Transverse colon (tissue), 4 donors: Measurements from ENCODE around the gene SUMF1. TPM values are rescaled to one million over a fixed set of nuclear protein-coding genes. Genes with fewer than 3 reads are reported as not detected.

Source experiments
- DNase-seq: peaks from one replicate; pipeline ENCODE4 v3.0.0-alpha.2; 2019
- H3K27ac ChIP-seq, 4 donors: fragments of 200-600 bp; sonication (generic); 2 replicates each; pipeline ENCODE4 v1.5.1; 2016 to 2018; ENCODE audit warnings: inconsistent platforms in 4 of 4
- H3K27me3 ChIP-seq: fragments of 200-600 bp; sonication (generic); 2 replicates; pipeline ENCODE4 v1.5.1; 2017; ENCODE audit warnings: inconsistent platforms
- H3K36me3 ChIP-seq, 4 donors: fragments of 200-600 bp; sonication (generic); 2 replicates each; pipeline ENCODE4 v1.5.1; 2017 to 2019; ENCODE audit warnings: inconsistent platforms in 4 of 4
- H3K4me1 ChIP-seq, 4 donors: fragments of 200-600 bp; sonication (generic); 2 replicates each; pipeline ENCODE4 v1.5.1; 2017 to 2020; ENCODE audit warnings: inconsistent platforms in 4 of 4
- H3K4me3 ChIP-seq, 4 donors: fragments of 200-600 bp; sonication (generic); 1 replicate in 1 of 4; 2 replicates in 3 of 4; pipeline versions ENCODE4 v1.5.1 to v1.6.1; 2017 to 2019; ENCODE audit warnings: inconsistent platforms in 4 of 4
- H3K9me3 ChIP-seq, 2 donors: fragments of 200-600 bp; sonication (generic); 2 replicates each; pipeline ENCODE4 v1.5.1; 2017 to 2019; ENCODE audit warnings: inconsistent platforms in 2 of 2
- EP300 ChIP-seq: sonication (generic); formaldehyde crosslinking; IDR thresholded peaks from one replicate; pipeline ENCODE4 v1.6.1; 2017; ENCODE audit warnings: antibody characterized with exemption, low read depth
- POLR2A ChIP-seq: fragments of 450-650 bp; IDR thresholded peaks from one replicate; pipeline ENCODE4 v1.6.1; 2016; ENCODE audit warnings: antibody characterized with exemption, mild to moderate bottlenecking, moderate library complexity
- POLR2AphosphoS5 ChIP-seq, 3 donors: sonication (generic); formaldehyde crosslinking; IDR thresholded peaks; one replicate each; pipeline ENCODE4 v1.6.1; 2016; ENCODE audit warnings: antibody characterized with exemption in 3 of 3
- WGBS, 2 donors: methylation state at CpG; one replicate each; pipeline ENCODE4 v1.1.5; 2018; ENCODE audit warnings: low coverage in 1 of 2; 5-methylcytosine and 5-hydroxymethylcytosine counted together
- in situ Hi-C, 4 donors: fragments of 200-750 bp; cut with MboI; loops; one replicate each; pipeline versions ENCODE4 v1.15.0 to v1.15.1; 2017; ENCODE audit warnings: low sequenced_read_pairs in 3 of 4, low pct_ligation_motif_present in 1 of 4, low pct_unique_long_range_greater_than_20kb in 1 of 4
- intact Hi-C: fragments of 100-400 bp; cut with DNase I; formaldehyde crosslinking; loops from one replicate; pipeline ENCODE4 v1.15.1; 2023; ENCODE audit warnings: low total_unique reads
- total RNA-seq, 4 donors: library from RNA; depleted of rRNA; stranded (reverse); fragments of >200 nt; gene quantifications; one replicate each; pipeline ENCODE4 v1.1.0, GENCODE V29; 2016
- TF ChIP-seq, protein P1 (sequence below), 5 experiments: fragments of 200-600 bp in 3 of 5; fragments of 450-650 bp in 2 of 5; sonication (generic) in 3 of 5; IDR thresholded peaks; 1 replicate in 2 of 5; 2 replicates in 3 of 5; pipeline ENCODE4 v1.5.1; 2016 to 2017; ENCODE audit warnings: antibody characterized with exemption in 5 of 5, inconsistent platforms in 3 of 5, mild to moderate bottlenecking in 2 of 5, moderate library complexity in 1 of 5

The SUMF1 gene
- total RNA-seq, 4 donors from 2014 or later: 25.1 to 70.5 (median 65.3) TPM

DNA sequence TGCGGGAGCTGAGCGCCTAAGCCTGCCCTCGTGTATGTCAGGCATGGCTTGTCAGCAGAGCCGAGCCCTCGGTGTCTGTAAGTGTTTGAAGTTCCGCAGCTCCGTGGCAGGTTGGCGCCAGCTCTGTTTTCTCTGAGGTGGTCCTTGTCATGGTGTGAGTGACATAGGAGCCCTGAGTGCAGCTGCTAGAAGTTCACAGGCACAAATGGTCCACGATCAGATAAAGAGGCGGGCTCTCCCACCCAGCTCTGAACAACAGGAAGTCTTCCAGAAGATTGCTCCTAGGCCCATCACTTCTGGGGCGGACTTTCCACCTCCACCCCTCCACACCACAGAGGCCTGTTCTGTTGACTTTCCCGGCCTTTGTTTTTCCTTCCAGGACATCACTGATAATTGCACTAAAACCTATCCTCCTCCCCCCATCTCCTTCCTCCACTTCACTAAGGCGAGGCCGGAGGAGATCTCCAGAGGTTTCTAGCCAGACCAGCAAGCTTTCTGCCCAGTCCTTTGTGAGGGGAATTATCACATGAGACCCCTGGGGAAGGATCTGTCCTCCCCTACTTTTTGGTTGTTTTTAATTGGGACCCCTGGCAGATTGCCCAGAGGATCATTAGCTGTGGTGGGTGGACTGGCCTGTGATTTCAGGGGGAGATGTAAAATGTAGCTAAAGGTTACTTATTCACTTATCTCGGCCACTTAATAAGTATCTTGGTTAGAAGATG lies 46.0 kb upstream of the SUMF1 start:
- H3K4me1 ChIP-seq: peaks cover 0 to 13% (median 0%) of the 10 kb centered on the region in 4 donors
- no peaks in the 10 kb centered on the region for H3K36me3 ChIP-seq
- intact Hi-C loops (no loop called here), in situ Hi-C loops (no loop called here)
- H3K27ac ChIP-seq: no peak overlapping the region
- H3K27me3 ChIP-seq: no peaks in the 10 kb centered on the region
- no peak overlapping the region for H3K4me3 ChIP-seq
- no peak for DNase-seq
- WGBS, 2 donors: 75 to 87% methylated on average over 5 to 15 of the region's 15 CpGs
- H3K9me3 ChIP-seq: no peaks in the 10 kb centered on the region
- TF ChIP-seq, protein P1, sequence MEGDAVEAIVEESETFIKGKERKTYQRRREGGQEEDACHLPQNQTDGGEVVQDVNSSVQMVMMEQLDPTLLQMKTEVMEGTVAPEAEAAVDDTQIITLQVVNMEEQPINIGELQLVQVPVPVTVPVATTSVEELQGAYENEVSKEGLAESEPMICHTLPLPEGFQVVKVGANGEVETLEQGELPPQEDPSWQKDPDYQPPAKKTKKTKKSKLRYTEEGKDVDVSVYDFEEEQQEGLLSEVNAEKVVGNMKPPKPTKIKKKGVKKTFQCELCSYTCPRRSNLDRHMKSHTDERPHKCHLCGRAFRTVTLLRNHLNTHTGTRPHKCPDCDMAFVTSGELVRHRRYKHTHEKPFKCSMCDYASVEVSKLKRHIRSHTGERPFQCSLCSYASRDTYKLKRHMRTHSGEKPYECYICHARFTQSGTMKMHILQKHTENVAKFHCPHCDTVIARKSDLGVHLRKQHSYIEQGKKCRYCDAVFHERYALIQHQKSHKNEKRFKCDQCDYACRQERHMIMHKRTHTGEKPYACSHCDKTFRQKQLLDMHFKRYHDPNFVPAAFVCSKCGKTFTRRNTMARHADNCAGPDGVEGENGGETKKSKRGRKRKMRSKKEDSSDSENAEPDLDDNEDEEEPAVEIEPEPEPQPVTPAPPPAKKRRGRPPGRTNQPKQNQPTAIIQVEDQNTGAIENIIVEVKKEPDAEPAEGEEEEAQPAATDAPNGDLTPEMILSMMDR (IDR thresholded peaks at IDR 0.05): no peak
- no peak for TF ChIP-seq EP300
- no peak for TF ChIP-seq POLR2AphosphoS5 (IDR thresholded peaks at IDR 0.05)
- TF ChIP-seq POLR2A: no peak

DNA sequence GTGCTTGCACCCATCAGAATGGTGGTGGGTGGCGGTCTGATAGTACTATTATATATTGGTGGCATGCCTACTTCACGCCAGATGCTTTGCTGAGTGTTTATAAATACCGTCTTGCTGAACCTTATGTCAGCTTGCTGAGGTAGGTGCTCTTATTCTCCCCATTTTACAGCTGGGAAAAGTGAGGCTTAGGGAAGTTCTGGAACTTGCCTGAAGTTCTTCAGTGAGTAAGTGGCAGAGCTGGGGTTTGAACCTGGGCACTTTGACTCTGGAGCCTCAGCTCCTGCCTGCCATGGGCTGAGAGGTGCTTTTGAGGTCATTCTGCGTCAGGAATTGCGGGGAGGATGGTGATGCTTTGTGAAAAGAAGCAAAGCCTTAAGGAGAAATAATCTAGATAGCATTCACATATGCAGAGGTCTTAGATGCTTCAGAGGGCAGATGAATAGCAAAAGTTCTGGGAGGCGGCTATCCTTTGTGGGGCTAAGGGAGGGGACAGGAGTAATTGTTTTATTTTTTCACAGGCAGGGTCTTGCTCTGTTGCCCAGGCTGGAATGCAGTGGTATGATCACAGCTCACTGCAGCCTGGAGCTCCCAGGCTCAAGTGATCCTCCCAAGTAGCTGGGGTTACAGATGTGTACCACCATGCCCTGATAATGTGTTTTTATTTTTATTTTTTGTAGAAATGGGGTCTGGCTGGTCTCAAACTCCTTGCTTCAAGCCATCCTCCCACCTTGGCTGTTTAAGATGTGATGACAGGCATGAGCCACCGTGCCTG lies 44.6 kb upstream of the SUMF1 start:
- in situ Hi-C loops: no loop called here
- TF ChIP-seq, protein P1 (IDR thresholded peaks at IDR 0.05): no peak
- TF ChIP-seq POLR2AphosphoS5 (IDR thresholded peaks at IDR 0.05) (no peak), POLR2A (no peak), EP300 (no peak)
- no peaks in the 10 kb centered on the region for H3K9me3 ChIP-seq
- no peak for DNase-seq
- H3K4me1 ChIP-seq: peaks cover 4 to 21% (median 8%) of the 10 kb centered on the region in 4 donors
- intact Hi-C loops: no loop called here
- WGBS, 2 donors: 83% methylated on average over 7 of the region's 7 CpGs; no CpG with 5 or more reads in 1 of the 2 donors
- no peaks in the 10 kb centered on the region for H3K36me3 ChIP-seq
- H3K4me3 ChIP-seq: no peak overlapping the region
- H3K27me3 ChIP-seq: no peaks in the 10 kb centered on the region
- no peak overlapping the region for H3K27ac ChIP-seq

DNA sequence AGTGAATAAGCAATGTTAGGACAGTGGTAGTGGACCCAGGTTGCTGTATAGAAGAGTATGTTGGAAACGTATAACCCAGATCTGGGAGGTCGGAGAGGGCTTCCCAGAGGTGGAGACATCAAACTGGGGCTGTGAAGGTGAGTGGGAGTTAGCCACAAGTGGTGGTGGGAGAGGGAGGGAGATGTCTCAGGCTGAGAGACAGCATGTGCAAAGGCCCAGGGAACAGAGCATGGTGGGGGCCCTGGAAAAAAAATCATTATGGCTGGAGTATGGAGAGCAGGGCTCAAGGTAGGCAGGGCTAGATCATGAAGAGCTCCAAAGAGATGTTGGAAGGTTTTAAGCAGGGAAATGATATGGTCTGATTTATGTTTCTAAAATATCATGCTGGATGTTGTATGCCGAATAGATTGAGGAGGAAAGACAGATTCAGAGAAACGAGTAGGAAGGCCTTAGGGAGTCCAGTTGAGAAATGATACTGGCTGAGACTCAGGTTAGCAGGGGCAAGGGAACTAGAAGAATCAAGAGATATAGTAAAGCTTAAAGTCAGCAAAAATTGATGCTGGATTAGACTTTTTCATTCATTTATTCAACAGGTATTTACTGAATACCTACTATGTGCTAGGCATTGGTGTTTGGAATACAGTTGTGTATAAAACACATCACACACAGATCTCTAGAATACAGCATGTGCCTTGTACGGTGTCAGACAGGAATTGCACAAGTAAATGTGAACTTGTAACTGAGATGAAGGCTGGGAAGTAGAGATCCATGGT lies 43.1 kb upstream of the SUMF1 start:
- Histone ChIP-seq H3K4me3 (no peak overlapping the region), H3K27ac (no peak overlapping the region), H3K27me3 (no peaks in the 10 kb centered on the region), H3K9me3 (no peaks in the 10 kb centered on the region), H3K4me1 (peaks cover 8 to 33% (median 17%) of the 10 kb centered on the region in 4 donors), H3K36me3 (no peaks in the 10 kb centered on the region)
- DNase-seq: no peak
- in situ Hi-C loops: no loop called here
- 86 to 89% methylated on average over 4 to 5 of the region's 5 CpGs for WGBS, 2 donors
- intact Hi-C loops: no loop called here
- TF ChIP-seq EP300: no peak
- TF ChIP-seq POLR2AphosphoS5 (IDR thresholded peaks at IDR 0.05): no peak
- TF ChIP-seq, protein P1 (IDR thresholded peaks at IDR 0.05): no peak
- no peak for TF ChIP-seq POLR2A

DNA sequence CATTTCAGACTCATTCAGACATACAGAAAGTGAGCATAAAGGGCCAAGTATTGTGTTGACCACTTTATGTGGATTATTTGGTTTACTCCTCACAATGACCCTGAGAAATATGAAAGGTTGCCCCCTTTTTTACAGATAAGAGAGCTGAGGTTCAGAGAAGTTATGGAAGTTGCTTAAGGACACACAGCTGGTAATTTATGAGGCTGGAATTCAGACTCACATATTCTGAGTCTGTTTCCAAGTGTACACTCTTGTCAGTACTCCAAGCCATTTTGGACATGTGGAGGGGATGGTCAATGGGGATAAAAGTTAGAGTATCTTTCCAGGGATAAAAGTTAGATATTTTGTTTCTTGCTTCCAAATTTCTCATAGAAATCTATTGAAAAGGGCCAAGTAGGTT lies 42.0 kb upstream of the SUMF1 start:
- TF ChIP-seq EP300 (no peak), POLR2AphosphoS5 (IDR thresholded peaks at IDR 0.05) (no peak), POLR2A (no peak)
- TF ChIP-seq, protein P1 (IDR thresholded peaks at IDR 0.05): no peak
- no peak overlapping the region for H3K4me3 ChIP-seq
- H3K27ac ChIP-seq: no peak overlapping the region
- intact Hi-C loops (no loop called here), in situ Hi-C loops (no loop called here)
- H3K4me1 ChIP-seq: peaks cover 19 to 39% (median 24%) of the 10 kb centered on the region in 4 donors
- no peaks in the 10 kb centered on the region for H3K36me3 ChIP-seq
- no peaks in the 10 kb centered on the region for H3K27me3 ChIP-seq
- DNase-seq: no peak
- H3K9me3 ChIP-seq: no peaks in the 10 kb centered on the region
